Liver (tissue), 3 donors: ENCODE results near the gene SMARCC2.

ENCODE experiments used
- CTCF ChIP-seq: fragments of 150-350 bp; IDR thresholded peaks from 2 replicates; pipeline ENCODE4 v1.5.1; 2017; ENCODE audit warnings: improper control_type of control experiment, low read depth, low read length; ENCODE audit not compliant: missing input control
- EGR1 ChIP-seq, 2 donors: IDR thresholded peaks; 2 replicates each; pipeline ENCODE4 v1.6.1; 2016 to 2018; ENCODE audit warnings: antibody characterized with exemption in 2 of 2, low read depth in 2 of 2
- GABPA ChIP-seq, 2 donors: IDR thresholded peaks in 1 of 2; conservative IDR thresholded peaks in 1 of 2; 2 replicates each; pipeline ENCODE4 v1.6.1; 2016; ENCODE audit warnings: antibody characterized with exemption in 2 of 2, mild to moderate bottlenecking in 1 of 2, moderate library complexity in 1 of 2
- JUND ChIP-seq, 2 donors: IDR thresholded peaks; 2 replicates each; pipeline ENCODE4 v1.6.1; 2016; ENCODE audit warnings: antibody characterized with exemption in 2 of 2
- MAX ChIP-seq: IDR thresholded peaks from 2 replicates; pipeline ENCODE4 v1.6.1; 2016; ENCODE audit warnings: antibody characterized with exemption
- RAD21 ChIP-seq, 2 donors: IDR thresholded peaks; 2 replicates each; pipeline ENCODE4 v1.6.1; 2016; ENCODE audit warnings: antibody characterized with exemption in 2 of 2, mild to moderate bottlenecking in 2 of 2
- REST ChIP-seq: IDR thresholded peaks from 2 replicates; pipeline ENCODE4 v1.6.1; 2016; ENCODE audit warnings: antibody characterized with exemption, mild to moderate bottlenecking
- RXRA ChIP-seq, 2 donors: IDR thresholded peaks; 2 replicates each; pipeline ENCODE4 v1.6.1; 2017 to 2018; ENCODE audit warnings: antibody characterized with exemption in 2 of 2, mild to moderate bottlenecking in 1 of 2
- SP1 ChIP-seq: IDR thresholded peaks from 2 replicates; pipeline ENCODE4 v1.6.1; 2018; ENCODE audit warnings: antibody characterized with exemption, mild to moderate bottlenecking
- TAF1 ChIP-seq: conservative IDR thresholded peaks from 2 replicates; pipeline ENCODE4 v1.6.1; 2016; ENCODE audit warnings: antibody characterized with exemption, mild to moderate bottlenecking
- YY1 ChIP-seq: IDR thresholded peaks from 2 replicates; pipeline ENCODE4 v1.6.1; 2016; ENCODE audit warnings: antibody characterized with exemption, mild to moderate bottlenecking
- ZBTB33 ChIP-seq: IDR thresholded peaks from 2 replicates; pipeline ENCODE4 v1.6.1; 2016; ENCODE audit warnings: antibody characterized with exemption
- donor health status: healthy.
- donor health status: healthy.

GRCh38 chr12:56229082-56229481, 39.8 kb upstream of the SMARCC2 start:
- TF ChIP-seq CTCF (no peak), REST (no peak), TAF1 (no peak), YY1 (no peak), RAD21 (IDR thresholded peaks at IDR 0.05) (no peak), RXRA (IDR thresholded peaks at IDR 0.05) (no peak), JUND (IDR thresholded peaks at IDR 0.05) (no peak), MAX (no peak), ZBTB33 (no peak), SP1 (no peak), GABPA (IDR thresholded peaks at IDR 0.05 in 1 of 2, conservative IDR thresholded peaks at IDR 0.05 in 1 of 2) (no peak), EGR1 (IDR thresholded peaks at IDR 0.05; ENCODE audit: low read depth in 2 of 2) (no peak)
